ENCODE results near the gene MIB1.

GRCh38 chr18:21701621-21702020 is 39.0 kb upstream of the MIB1 start:
- TF ChIP-seq ZNF8 (CRISPR knock-in tag; IDR thresholded peaks at IDR 0.05) = no peak
- TF ChIP-seq CREB5 (CRISPR knock-in tag; IDR thresholded peaks at IDR 0.05; ENCODE audit: low read depth) = no peak
- no peak for TF ChIP-seq PPARA (CRISPR knock-in tag; IDR thresholded peaks at IDR 0.05; ENCODE audit: borderline replicate concordance)
- no peak for TF ChIP-seq ZNF70 (CRISPR knock-in tag; IDR thresholded peaks at IDR 0.05)
- no peak for TF ChIP-seq ESRRG (CRISPR knock-in tag; IDR thresholded peaks at IDR 0.05)

All from SK-N-SH treated with all-trans-retinoic acid at 6 μM for 48 hours (cell line).